ENCODE results near the gene TACR1. TPM values are rescaled to one million over a fixed set of nuclear protein-coding genes. Genes with fewer than 3 reads are reported as not detected.

The TACR1 gene
- total RNA-seq, 4 donors from 2014 or later = 1.2 to 6.5 (median 2.7) TPM

Small RNAs within 50 kb of the gene (small RNA-seq; reads per million reads assigned to genes)
- gene MIR5000 = 0 to 0.17 (median 0) reads per million in 3 donors

Other genes starting within 250 kb of the TACR1 start
- 10 to 100 TPM; 22.0 to 35.9 (median 28.7) TPM for gene POLE4, start 240.9 kb downstream of the TACR1 start, total RNA-seq